ENCODE data around the gene SPATA13.

- TF ChIP-seq, protein P1, sequence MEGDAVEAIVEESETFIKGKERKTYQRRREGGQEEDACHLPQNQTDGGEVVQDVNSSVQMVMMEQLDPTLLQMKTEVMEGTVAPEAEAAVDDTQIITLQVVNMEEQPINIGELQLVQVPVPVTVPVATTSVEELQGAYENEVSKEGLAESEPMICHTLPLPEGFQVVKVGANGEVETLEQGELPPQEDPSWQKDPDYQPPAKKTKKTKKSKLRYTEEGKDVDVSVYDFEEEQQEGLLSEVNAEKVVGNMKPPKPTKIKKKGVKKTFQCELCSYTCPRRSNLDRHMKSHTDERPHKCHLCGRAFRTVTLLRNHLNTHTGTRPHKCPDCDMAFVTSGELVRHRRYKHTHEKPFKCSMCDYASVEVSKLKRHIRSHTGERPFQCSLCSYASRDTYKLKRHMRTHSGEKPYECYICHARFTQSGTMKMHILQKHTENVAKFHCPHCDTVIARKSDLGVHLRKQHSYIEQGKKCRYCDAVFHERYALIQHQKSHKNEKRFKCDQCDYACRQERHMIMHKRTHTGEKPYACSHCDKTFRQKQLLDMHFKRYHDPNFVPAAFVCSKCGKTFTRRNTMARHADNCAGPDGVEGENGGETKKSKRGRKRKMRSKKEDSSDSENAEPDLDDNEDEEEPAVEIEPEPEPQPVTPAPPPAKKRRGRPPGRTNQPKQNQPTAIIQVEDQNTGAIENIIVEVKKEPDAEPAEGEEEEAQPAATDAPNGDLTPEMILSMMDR (IDR thresholded peaks at IDR 0.05; ENCODE audit: borderline replicate concordance, extremely low read depth, low read length, poor library complexity, severe bottlenecking) = no peak
- no peak for TF ChIP-seq EZH2 (IDR thresholded peaks at IDR 0.05; ENCODE audit: borderline replicate concordance, low read depth, low read length, severe bottlenecking)
Observed at GRCh38 chr13:24146961-24147569, 13.5 kb upstream of the SPATA13 start.

Data from DND-41 (cell line).